Endothelial cell of umbilical vein (primary cell): ENCODE data around the gene ECI1. TPM values are rescaled to one million over a fixed set of nuclear protein-coding genes. Genes with fewer than 3 reads are reported as not detected.

Source experiments
- BruUV-seq: library from RNA; stranded (reverse); fragments of 400-500 nt; replicated peaks from 2 replicates; lab custom pipeline; 2021; lab: Mats Ljungman, UMichigan
- CTCF ChIA-PET: fragments of 300-600, 350-600 bp; sonication (Branson Sonifier 250); formaldehyde crosslinking; loops from one replicate; lab custom pipeline; 2021; ENCODE audit warnings: antibody characterized with exemption, inconsistent platforms; lab: Charles Lee
- POLR2A ChIA-PET: fragments of 300-600, 350-600 bp; sonication (Branson Sonifier 250); formaldehyde crosslinking; loops from one replicate; lab custom pipeline; 2021; ENCODE audit warnings: antibody characterized with exemption, inconsistent platforms; lab: Charles Lee
- DNase-seq: peaks from one replicate; pipeline ENCODE4 v3.0.0-alpha.2; 2011; ENCODE audit warnings: low read depth, low spot score
- FAIRE-seq: peaks from 2 replicates; lab custom pipeline; 2011; peaks lifted over from hg19 to GRCh38; lab: Jason Lieb, UNC
- H2AFZ ChIP-seq: 2 replicates; pipeline ENCODE4 v1.6.0; 2012; ENCODE audit warnings: low read depth, low read length, control low read depth, inconsistent platforms
- H3K27ac ChIP-seq: 2 replicates; pipeline ENCODE4 v1.5.1; 2011; ENCODE audit warnings: low read depth, mild to moderate bottlenecking, control low read depth, low read length, moderate library complexity; ENCODE audit not compliant: insufficient read depth
- H3K27me3 ChIP-seq, 2 experiments: 2 replicates each; pipeline versions ENCODE4 v1.6.0 to v1.6.1; 2011; ENCODE audit warnings: low read length in 2 of 2, mixed read lengths in 1 of 2; ENCODE audit not compliant: control insufficient read depth in 2 of 2, insufficient read depth in 2 of 2
- H3K36me3 ChIP-seq, 2 experiments: 2 replicates in 1 of 2; 3 replicates in 1 of 2; pipeline ENCODE4 v1.5.1; 2011; ENCODE audit warnings: low read length in 2 of 2, mild to moderate bottlenecking in 1 of 2, moderate library complexity in 1 of 2; ENCODE audit not compliant: control insufficient read depth in 2 of 2, insufficient read depth in 2 of 2; ENCODE audit errors: extremely low read depth in 1 of 2
- H3K4me1 ChIP-seq: 3 replicates; pipeline ENCODE4 v1.5.1; 2011; ENCODE audit warnings: mild to moderate bottlenecking, low read length; ENCODE audit not compliant: control insufficient read depth, insufficient read depth; ENCODE audit errors: extremely low read depth
- H3K4me2 ChIP-seq: 2 replicates; pipeline ENCODE4 v1.6.1; 2011; ENCODE audit warnings: low read length, control low read depth, mixed read lengths; ENCODE audit not compliant: insufficient read depth
- H3K4me3 ChIP-seq, 3 experiments: fragments of 200-600 bp in 1 of 3; sonication (generic), shearing (Covaris generic) in 1 of 3; replicated peaks in 1 of 3; 2 replicates each; pipeline ENCODE4 v1.5.1; 2011 to 2016; ENCODE audit warnings: control low read depth in 3 of 3, low read length in 3 of 3, mild to moderate bottlenecking in 2 of 3, inconsistent platforms in 1 of 3, low read depth in 1 of 3, moderate library complexity in 1 of 3; ENCODE audit not compliant: insufficient read depth in 1 of 3
- H3K79me2 ChIP-seq: 2 replicates; pipeline ENCODE4 v1.6.0; 2012; ENCODE audit warnings: low read length, inconsistent platforms; ENCODE audit not compliant: control insufficient read depth, insufficient read depth
- H3K9ac ChIP-seq: replicated peaks from 2 replicates; pipeline ENCODE3; 2011; ENCODE audit warnings: low read length, control low read depth; ENCODE audit not compliant: insufficient read depth; ENCODE audit errors: extremely low read depth
- H3K9me1 ChIP-seq: replicated peaks from 3 replicates; pipeline ENCODE4 v1.6.0; 2011; ENCODE audit warnings: mild to moderate bottlenecking, low read length; ENCODE audit not compliant: control insufficient read depth, insufficient read depth; ENCODE audit errors: extremely low read depth
- H3K9me3 ChIP-seq: replicated peaks from 2 replicates; pipeline ENCODE4 v1.5.1; 2012; ENCODE audit warnings: low read length, inconsistent platforms; ENCODE audit not compliant: control insufficient read depth, insufficient read depth
- H4K20me1 ChIP-seq: replicated peaks from 2 replicates; pipeline ENCODE3; 2011; ENCODE audit warnings: mild to moderate bottlenecking, low read length; ENCODE audit not compliant: control insufficient read depth, insufficient read depth; ENCODE audit errors: extremely low read depth
- EZH2 ChIP-seq: IDR thresholded peaks from 2 replicates; pipeline ENCODE4 v1.6.1; 2012; ENCODE audit warnings: borderline replicate concordance, low read depth, mild to moderate bottlenecking, moderate library complexity, low read length, inconsistent platforms; ENCODE audit not compliant: severe bottlenecking
- FOS ChIP-seq: IDR thresholded peaks from 2 replicates; pipeline ENCODE4 v1.6.1; 2011; ENCODE audit warnings: mild to moderate bottlenecking, low read length, moderate library complexity, borderline replicate concordance; ENCODE audit not compliant: insufficient read depth
- GATA2 ChIP-seq: IDR thresholded peaks from 2 replicates; pipeline ENCODE4 v1.7.0; 2011; ENCODE audit warnings: low read depth, mild to moderate bottlenecking, moderate library complexity, mixed read lengths, low read length; ENCODE audit not compliant: insufficient read length, insufficient read depth
- JUN ChIP-seq: IDR thresholded peaks from 2 replicates; pipeline ENCODE4 v1.6.1; 2011; ENCODE audit warnings: borderline replicate concordance, low read depth; ENCODE audit not compliant: insufficient read length, insufficient read depth
- MYC ChIP-seq: IDR thresholded peaks from one replicate; pipeline ENCODE4 v1.6.1; 2011; ENCODE audit warnings: mild to moderate bottlenecking, low read depth, low read length
- POLR2A ChIP-seq: IDR thresholded peaks from 2 replicates; pipeline ENCODE4 v1.6.1; 2012; ENCODE audit warnings: low read depth, mild to moderate bottlenecking, control low read depth, low read length
- POLR2AphosphoS5 ChIP-seq: IDR thresholded peaks from 2 replicates; pipeline ENCODE4 v1.6.1; 2012; ENCODE audit warnings: low read depth, mild to moderate bottlenecking, control low read depth, low read length, moderate library complexity; ENCODE audit not compliant: insufficient read depth
- dilution Hi-C: fragments of 300-500 bp; cut with MboI; formaldehyde crosslinking; loops from one replicate; pipeline ENCODE4 v1.15.0; 2019; ENCODE audit warnings: low sequenced_read_pairs; ENCODE audit not compliant: extremely low pct_ligation_motif_present
- intact Hi-C: fragments of 100-400 bp; cut with micrococcal nuclease; formaldehyde crosslinking; loops from one replicate; pipeline ENCODE4 v1.10.0; 2022
- polyA plus RNA-seq, 4 experiments: library from polyadenylated mRNA; depleted of rRNA in 3 of 4; stranded (reverse) in 3 of 4; unstranded in 1 of 4; fragments of >200 nt; gene quantifications; 2 replicates each; pipeline versions ENCODE4 v1.2.1 to v1.2.3, GENCODE V29; 2011 to 2012; ENCODE audit warnings: missing spikeins in 1 of 4
- total RNA-seq: library from RNA; stranded (reverse); gene quantifications from 2 replicates; pipeline ENCODE4 v1.2.3, GENCODE V29; 2021
- TF ChIP-seq, protein P1 (sequence below): IDR thresholded peaks from 2 replicates; pipeline ENCODE4 v1.6.1; 2011; ENCODE audit not compliant: insufficient read depth, insufficient read length
- TF ChIP-seq, protein P2 (sequence below), 2 donors: IDR thresholded peaks; 1 replicate in 1 of 2; 2 replicates in 1 of 2; pipeline ENCODE4 v1.5.1; 2011; ENCODE audit warnings: low read length in 2 of 2, mild to moderate bottlenecking in 2 of 2, moderate library complexity in 2 of 2, control low read depth in 1 of 2, inconsistent platforms in 1 of 2, low read depth in 1 of 2; ENCODE audit not compliant: insufficient read depth in 1 of 2; ENCODE audit errors: extremely low read depth in 1 of 2

The ECI1 gene
- total and polyA plus RNA-seq, 2 donors (not counting 3 experiments of a cell fraction or from before 2014, with no cell fraction given), result 43.6 to 48.3 TPM

DNA sequence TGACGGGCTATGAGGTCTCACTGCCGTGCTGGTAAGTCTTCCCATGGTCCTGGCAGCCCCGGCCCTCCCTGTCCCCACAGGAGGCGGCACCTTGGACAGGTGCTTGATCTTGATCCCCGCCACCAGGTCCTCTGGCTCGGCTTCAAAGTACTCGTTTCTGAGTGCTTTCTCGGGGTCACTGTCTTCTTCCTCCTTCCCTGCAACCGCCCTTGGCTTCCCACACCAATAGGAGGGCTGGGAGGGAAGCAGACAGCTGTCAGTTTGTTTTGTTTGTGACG lies 48.5 kb upstream of the ECI1 start:
- ChIA-PET POLR2A (no interaction called here), CTCF (no interaction called here)
- H4K20me1 ChIP-seq, result no peaks in the 10 kb centered on the region
- H2AFZ ChIP-seq, result no peak overlapping the region
- H3K79me2 ChIP-seq, result no peaks in the 10 kb centered on the region
- no peaks in the 10 kb centered on the region for H3K9me3 ChIP-seq
- no peak overlapping the region for H3K27ac ChIP-seq
- dilution Hi-C loops (no loop called here), intact Hi-C loops (loop anchor here (10.0 kb wide), 1 partner anchor 125 kb away; the partner anchor contains the start of gene CCNF)
- no peak overlapping the region for H3K4me2 ChIP-seq
- no peak overlapping the region for H3K9ac ChIP-seq
- no peaks in the 10 kb centered on the region for H3K9me1 ChIP-seq
- no peaks in the 10 kb centered on the region for H3K27me3 ChIP-seq
- peaks cover 0 to 8% of the 10 kb centered on the region in 2 experiments for H3K36me3 ChIP-seq
- TF ChIP-seq GATA2, result no peak
- TF ChIP-seq, protein P1, sequence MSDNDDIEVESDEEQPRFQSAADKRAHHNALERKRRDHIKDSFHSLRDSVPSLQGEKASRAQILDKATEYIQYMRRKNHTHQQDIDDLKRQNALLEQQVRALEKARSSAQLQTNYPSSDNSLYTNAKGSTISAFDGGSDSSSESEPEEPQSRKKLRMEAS, result no peak
- no peak for TF ChIP-seq FOS
- TF ChIP-seq POLR2AphosphoS5, result no peak
- TF ChIP-seq EZH2, result no peak
- TF ChIP-seq, protein P2, sequence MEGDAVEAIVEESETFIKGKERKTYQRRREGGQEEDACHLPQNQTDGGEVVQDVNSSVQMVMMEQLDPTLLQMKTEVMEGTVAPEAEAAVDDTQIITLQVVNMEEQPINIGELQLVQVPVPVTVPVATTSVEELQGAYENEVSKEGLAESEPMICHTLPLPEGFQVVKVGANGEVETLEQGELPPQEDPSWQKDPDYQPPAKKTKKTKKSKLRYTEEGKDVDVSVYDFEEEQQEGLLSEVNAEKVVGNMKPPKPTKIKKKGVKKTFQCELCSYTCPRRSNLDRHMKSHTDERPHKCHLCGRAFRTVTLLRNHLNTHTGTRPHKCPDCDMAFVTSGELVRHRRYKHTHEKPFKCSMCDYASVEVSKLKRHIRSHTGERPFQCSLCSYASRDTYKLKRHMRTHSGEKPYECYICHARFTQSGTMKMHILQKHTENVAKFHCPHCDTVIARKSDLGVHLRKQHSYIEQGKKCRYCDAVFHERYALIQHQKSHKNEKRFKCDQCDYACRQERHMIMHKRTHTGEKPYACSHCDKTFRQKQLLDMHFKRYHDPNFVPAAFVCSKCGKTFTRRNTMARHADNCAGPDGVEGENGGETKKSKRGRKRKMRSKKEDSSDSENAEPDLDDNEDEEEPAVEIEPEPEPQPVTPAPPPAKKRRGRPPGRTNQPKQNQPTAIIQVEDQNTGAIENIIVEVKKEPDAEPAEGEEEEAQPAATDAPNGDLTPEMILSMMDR (IDR thresholded peaks at IDR 0.05; ENCODE audit: extremely low read depth in 1 of 2, insufficient read depth in 1 of 2, low read depth in 1 of 2, low read length in 2 of 2), result no peak
- no peak for TF ChIP-seq MYC
- TF ChIP-seq JUN, result no peak
- no peak for TF ChIP-seq POLR2A
- DNase-seq (no peak), FAIRE-seq (no peak)
- no peak overlapping the region for H3K4me3 ChIP-seq
- no TSS peak for BruUV-seq
- no peaks in the 10 kb centered on the region for H3K4me1 ChIP-seq
